Fibroblast of lung (primary cell): ENCODE measurements around the gene ACTL9.

Source experiments
- CTCF ChIP-seq, 2 donors: IDR thresholded peaks in 1 of 2; conservative IDR thresholded peaks in 1 of 2; 1 replicate in 1 of 2; 2 replicates in 1 of 2; pipeline ENCODE4 v1.5.1; 2011 to 2012; ENCODE audit warnings: low read length in 2 of 2, control low read depth in 1 of 2, inconsistent platforms in 1 of 2, low read depth in 1 of 2, mild to moderate bottlenecking in 1 of 2
- EZH2 ChIP-seq: IDR thresholded peaks from 2 replicates; pipeline ENCODE4 v1.5.1; 2012; ENCODE audit warnings: low read length, control low read depth, mild to moderate bottlenecking; ENCODE audit errors: missing control alignments

- TF ChIP-seq CTCF (conservative IDR thresholded peaks at IDR 0.05 in 1 of 2, IDR thresholded peaks at IDR 0.05 in 1 of 2; ENCODE audit: low read depth in 1 of 2, low read length in 2 of 2) (no peak), EZH2 (no peak)
Observed at GRCh38 chr19:8686549-8686948, 12.0 kb downstream of the ACTL9 start.
